ENCODE results near the gene OSM.

Gene OSM

GRCh38 chr22:30251711-30252110 is 14.9 kb downstream of the OSM start:
- DNase-seq (ENCODE audit: low read depth, low spot score), result no peak
- TF ChIP-seq CTCF (IDR thresholded peaks at IDR 0.05; ENCODE audit: insufficient read depth, low read length, missing control alignments), result no peak
- POLR2A ChIA-PET, result interaction anchor here (3.1 kb wide), 1 partner anchor 17 kb away, joined by 11 read pairs; no protein-coding TSS in a partner anchor
- CTCF ChIA-PET, result interaction anchor here (1.0 to 3.9 kb wide), 8 partner anchors 9 to 141 kb away, joined by 3 to 20 read pairs (median 5); no protein-coding TSS in a partner anchor
- no peak overlapping the region for H3K4me3 ChIP-seq (ENCODE audit: low read depth, low read length)

- ChIA-PET CTCF (interaction anchor here (0.9 to 3.9 kb wide), 10 partner anchors 10 to 140 kb away, joined by 3 to 20 read pairs (median 5); no protein-coding TSS in a partner anchor), POLR2A (interaction anchor here (0.7 to 3.1 kb wide), 3 partner anchors 12 to 818 kb away, joined by 3 to 11 read pairs (median 3); no protein-coding TSS in a partner anchor)
- peak; percentile 33 for DNase-seq (ENCODE audit: low read depth, low spot score)
- TF ChIP-seq CTCF (IDR thresholded peaks at IDR 0.05; ENCODE audit: insufficient read depth, low read length, missing control alignments), result no peak
- no peak overlapping the region for H3K4me3 ChIP-seq (ENCODE audit: low read depth, low read length)
Observed at GRCh38 chr22:30250661-30251267, 15.9 kb downstream of the OSM start.

GRCh38 chr22:30250039-30250565 is 16.5 kb downstream of the OSM start:
- POLR2A ChIA-PET, result interaction anchor here (0.7 to 3.1 kb wide), 2 partner anchors 15 to 817 kb away, joined by 3 to 11 read pairs; no protein-coding TSS in a partner anchor
- H3K4me3 ChIP-seq (ENCODE audit: low read depth, low read length), result no peak overlapping the region
- TF ChIP-seq CTCF (IDR thresholded peaks at IDR 0.05; ENCODE audit: insufficient read depth, low read length, missing control alignments), result no peak
- no peak for DNase-seq (ENCODE audit: low read depth, low spot score)
- CTCF ChIA-PET, result interaction anchor here (1.7 to 3.9 kb wide), 5 partner anchors 11 to 140 kb away, joined by 5 to 20 read pairs (median 5); no protein-coding TSS in a partner anchor

- TF ChIP-seq CTCF (IDR thresholded peaks at IDR 0.05; ENCODE audit: insufficient read depth, low read length, missing control alignments), result no peak
- CTCF ChIA-PET, result interaction anchor here (0.6 to 3.9 kb wide), 6 partner anchors 12 to 144 kb away, joined by 3 to 20 read pairs (median 6); no protein-coding TSS in a partner anchor
- no peak for DNase-seq (ENCODE audit: low read depth, low spot score)
- H3K4me3 ChIP-seq (ENCODE audit: low read depth, low read length), result no peak overlapping the region
- POLR2A ChIA-PET, result interaction anchor here (3.1 kb wide), 1 partner anchor 14 kb away, joined by 11 read pairs; no protein-coding TSS in a partner anchor
Observed at GRCh38 chr22:30249049-30250038, 17.3 kb downstream of the OSM start.

- CTCF ChIA-PET, result interaction anchor here (1.6 to 3.9 kb wide), 3 partner anchors 16 to 140 kb away, joined by 5 to 20 read pairs (median 6); no protein-coding TSS in a partner anchor
- TF ChIP-seq CTCF (IDR thresholded peaks at IDR 0.05; ENCODE audit: insufficient read depth, low read length, missing control alignments), result no peak
- no peak for DNase-seq (ENCODE audit: low read depth, low spot score)
- POLR2A ChIA-PET, result interaction anchor here (3.1 kb wide), 1 partner anchor 13 kb away, joined by 11 read pairs; no protein-coding TSS in a partner anchor
- H3K4me3 ChIP-seq (ENCODE audit: low read depth, low read length), result no peak overlapping the region
Observed at GRCh38 chr22:30248484-30248883, 18.2 kb downstream of the OSM start.
